Activated T-helper 2 cell treated with anti-CD3 and anti-CD28 coated beads, Interferon-gamma antibody, Interleukin-2, Interleukin-4, amounts not matched to agents 10 μg/mL and 5 μg/mL and 100 μg/mL, durations not matched to agents 14 hours and 24 hours and 36 hours (primary cell): ENCODE measurements around the gene TMEM156. TPM values are rescaled to one million over a fixed set of nuclear protein-coding genes. Genes with fewer than 3 reads are reported as not detected.

Source experiments
- DNase-seq: peaks from one replicate; pipeline ENCODE4 v3.0.0; 2021; ENCODE audit warnings: low spot score
- H3K27ac Mint-ChIP-seq: one replicate; pipeline ENCODE4 v1.8.0; 2021; ENCODE audit warnings: mixed read lengths
- H3K27me3 Mint-ChIP-seq: one replicate; pipeline ENCODE4 v1.8.0; 2021; ENCODE audit warnings: low read depth, mixed read lengths
- H3K36me3 Mint-ChIP-seq: one replicate; pipeline ENCODE4 v1.8.0; 2021; ENCODE audit warnings: low read depth, mixed read lengths
- H3K4me1 Mint-ChIP-seq: one replicate; pipeline ENCODE4 v1.8.0; 2021; ENCODE audit warnings: low read depth, mixed read lengths
- H3K4me3 Mint-ChIP-seq: one replicate; pipeline ENCODE4 v1.8.0; 2021; ENCODE audit warnings: low read depth, mild to moderate bottlenecking, moderate library complexity, mixed read lengths
- H3K9me3 Mint-ChIP-seq: one replicate; pipeline ENCODE4 v1.8.0; 2021; ENCODE audit warnings: mixed read lengths
- intact Hi-C: fragments of 100-400 bp; cut with micrococcal nuclease; formaldehyde crosslinking; loops from one replicate; pipeline ENCODE4 v1.15.1; 2023
- total RNA-seq: library from RNA; stranded (reverse); gene quantifications from 2 replicates; pipeline ENCODE4 v1.2.3, GENCODE V29; 2022

The TMEM156 gene
- total RNA-seq, 1 donor from 2014 or later = 17.8 TPM

DNA sequence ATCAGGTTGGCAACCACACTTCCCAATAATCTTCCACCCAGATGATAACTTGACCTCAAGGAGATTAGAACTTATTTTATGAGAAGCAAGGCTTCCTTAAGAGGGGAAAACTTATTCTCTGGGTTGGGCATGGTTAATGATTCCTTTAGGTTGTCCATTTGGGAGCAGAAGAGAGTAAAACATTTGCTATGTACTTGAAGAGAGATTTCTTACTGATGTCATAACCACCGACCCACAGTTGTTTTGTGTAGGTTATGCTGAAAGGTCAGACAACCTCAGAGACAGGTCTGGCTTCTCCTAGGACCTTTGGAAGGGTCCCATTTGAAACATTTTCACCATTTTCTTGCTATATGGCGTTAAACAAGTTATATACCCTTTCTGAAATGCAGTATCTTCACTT is 108.5 kb downstream of the TMEM156 start:
- intact Hi-C loops = no loop called here
- H3K36me3 Mint-ChIP-seq = no peaks in the 10 kb centered on the region
- peaks cover 2% of the 10 kb centered on the region for H3K27me3 Mint-ChIP-seq
- peaks cover 14% of the 10 kb centered on the region for H3K4me1 Mint-ChIP-seq
- H3K9me3 Mint-ChIP-seq = no peaks in the 10 kb centered on the region
- no peak for DNase-seq
- H3K27ac Mint-ChIP-seq = no peak overlapping the region
- H3K4me3 Mint-ChIP-seq = no peak overlapping the region

DNA sequence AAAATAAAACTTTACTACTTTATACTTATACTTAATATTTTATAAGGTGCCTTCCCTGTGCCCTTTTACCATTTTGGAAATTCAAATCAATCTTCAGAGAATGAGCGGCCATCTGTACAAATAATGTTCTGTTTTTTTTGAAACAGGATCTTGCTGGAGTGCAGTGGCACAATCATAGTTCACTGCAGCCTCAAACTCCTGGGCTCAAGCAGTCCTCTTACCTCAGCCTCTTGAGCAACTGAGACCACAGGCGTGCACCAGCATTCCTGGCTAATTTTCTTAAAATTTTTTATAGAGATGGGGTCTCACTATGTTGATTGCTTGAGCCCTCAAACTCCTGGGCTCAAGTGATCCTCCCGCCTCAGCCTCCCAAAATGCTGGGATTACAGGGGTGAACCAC is 111.1 kb downstream of the TMEM156 start:
- Mint-ChIP-seq H3K4me1 (peaks cover 14% of the 10 kb centered on the region), H3K27me3 (peaks cover 2% of the 10 kb centered on the region), H3K27ac (no peak overlapping the region), H3K36me3 (no peaks in the 10 kb centered on the region), H3K4me3 (no peak overlapping the region), H3K9me3 (peaks cover 2% of the 10 kb centered on the region)
- intact Hi-C loops = no loop called here
- no peak for DNase-seq

DNA sequence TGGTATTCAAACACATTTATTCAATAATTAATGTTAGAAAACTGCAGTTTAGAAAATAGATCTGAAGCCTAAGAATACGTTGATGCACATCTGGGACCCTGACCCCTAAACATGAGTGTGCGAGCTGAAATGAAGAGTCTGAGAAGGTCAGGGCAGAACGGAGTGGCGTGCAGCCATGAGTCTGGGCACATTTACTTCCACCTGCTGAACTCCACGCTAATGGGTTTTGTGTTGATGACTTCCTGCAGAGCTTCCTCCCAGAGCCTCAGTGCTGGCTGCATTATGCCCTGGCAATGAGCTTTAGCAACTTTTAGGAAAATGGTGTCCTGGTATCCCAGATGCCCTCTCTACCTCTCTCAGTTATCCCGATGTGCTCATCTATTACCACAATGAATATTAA is 111.5 kb downstream of the TMEM156 start:
- Mint-ChIP-seq H3K27ac (no peak overlapping the region), H3K9me3 (peaks cover 4% of the 10 kb centered on the region), H3K4me3 (no peak overlapping the region), H3K4me1 (peaks cover 12% of the 10 kb centered on the region), H3K36me3 (no peaks in the 10 kb centered on the region), H3K27me3 (peaks cover 2% of the 10 kb centered on the region)
- intact Hi-C loops = no loop called here
- no peak for DNase-seq

DNA sequence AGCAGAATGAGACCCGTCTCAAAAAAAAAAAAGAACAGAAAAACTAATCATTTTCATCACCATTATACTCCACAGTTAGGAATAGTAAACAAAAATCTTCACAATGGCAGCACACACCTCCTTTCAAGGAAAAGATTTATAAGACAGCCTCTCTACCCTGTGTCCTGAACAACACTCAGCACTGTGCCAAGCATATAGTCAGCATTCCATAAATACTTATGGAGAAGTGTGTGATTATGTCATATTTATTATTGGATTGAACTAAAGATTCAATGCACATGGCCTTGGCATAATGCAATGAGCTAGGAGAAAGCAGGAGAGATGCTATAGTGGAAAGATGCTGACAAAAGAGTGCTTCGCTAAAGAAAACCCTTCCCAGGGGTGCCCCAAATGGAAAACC is 112.0 kb downstream of the TMEM156 start:
- Mint-ChIP-seq H3K36me3 (no peaks in the 10 kb centered on the region), H3K27me3 (no peaks in the 10 kb centered on the region), H3K4me3 (no peak overlapping the region), H3K4me1 (peaks cover 15% of the 10 kb centered on the region), H3K27ac (no peak overlapping the region), H3K9me3 (peaks cover 4% of the 10 kb centered on the region)
- DNase-seq = no peak
- intact Hi-C loops = no loop called here

DNA sequence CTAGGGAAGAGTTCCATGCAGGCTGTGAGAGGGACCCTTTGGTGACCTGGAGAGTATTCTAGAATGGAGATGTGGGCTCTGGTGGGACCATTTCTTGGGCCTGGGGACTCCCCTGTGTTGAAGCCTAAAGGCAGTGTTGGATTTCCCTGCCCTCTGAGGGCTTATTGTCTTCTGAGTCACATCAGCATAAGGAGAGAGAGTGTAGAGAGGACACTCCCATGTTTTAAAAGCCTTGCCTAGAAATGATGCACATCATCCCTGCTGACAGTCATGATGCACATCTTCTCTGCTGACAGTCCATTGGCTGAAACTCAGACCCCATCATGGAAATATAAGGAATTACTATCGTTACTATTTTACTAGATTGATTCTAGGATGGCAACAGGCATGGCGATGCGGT is 112.7 kb downstream of the TMEM156 start:
- H3K4me1 Mint-ChIP-seq = peaks cover 22% of the 10 kb centered on the region
- H3K36me3 Mint-ChIP-seq = no peaks in the 10 kb centered on the region
- peaks cover 4% of the 10 kb centered on the region for H3K9me3 Mint-ChIP-seq
- DNase-seq = no peak
- intact Hi-C loops = no loop called here
- H3K4me3 Mint-ChIP-seq = no peak overlapping the region
- H3K27ac Mint-ChIP-seq = no peak overlapping the region
- no peaks in the 10 kb centered on the region for H3K27me3 Mint-ChIP-seq

DNA sequence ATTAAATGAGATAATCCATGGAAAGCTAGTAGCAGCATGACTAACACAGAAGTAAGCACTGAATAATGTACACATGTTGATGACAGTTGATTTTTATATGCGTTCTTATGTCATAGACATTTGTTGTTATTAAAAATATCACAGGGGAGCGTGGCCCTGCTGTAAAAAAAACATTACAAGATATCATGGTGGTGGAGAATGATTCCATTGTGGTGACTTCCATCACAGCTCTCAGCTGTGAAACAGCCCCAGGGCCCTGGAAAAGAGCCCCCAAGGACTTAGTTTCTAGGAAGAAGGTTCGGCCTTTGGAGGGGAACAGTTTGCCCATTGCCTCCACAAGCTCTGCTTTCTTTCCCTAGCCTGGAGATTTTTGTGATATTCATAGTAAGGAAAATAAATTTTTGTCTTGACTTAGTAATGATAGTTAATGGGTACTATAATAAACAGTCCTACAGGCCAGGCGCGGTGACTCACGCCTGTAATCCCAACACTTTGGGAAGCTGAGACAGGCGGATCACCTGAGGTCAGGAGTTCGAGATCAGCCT is 114.7 kb downstream of the TMEM156 start:
- no peak for DNase-seq
- Mint-ChIP-seq H3K27me3 (no peaks in the 10 kb centered on the region), H3K27ac (no peak overlapping the region), H3K4me3 (no peak overlapping the region), H3K4me1 (peaks cover 20% of the 10 kb centered on the region), H3K36me3 (no peaks in the 10 kb centered on the region), H3K9me3 (peaks cover 4% of the 10 kb centered on the region)
- intact Hi-C loops = no loop called here

Other genes starting within 250 kb of the TMEM156 start
- not detected in 2 replicates for gene TLR10, start 249.4 kb downstream of the TMEM156 start, total RNA-seq
- 0.34 and 0.67 TPM in 2 replicates for gene TLR1, start 227.6 kb downstream of the TMEM156 start, total RNA-seq
- gene TLR6, start 175.6 kb downstream of the TMEM156 start, total RNA-seq = 0.37 and 0.48 TPM in 2 replicates
- gene FAM114A1, start 164.6 kb downstream of the TMEM156 start, total RNA-seq = 0.14 and 0.67 TPM in 2 replicates
- gene KLHL5, start 29.8 kb upstream of the TMEM156 start, total RNA-seq = 30.1 and 32.2 TPM in 2 replicates
- 8.9 and 10.5 TPM in 2 replicates for gene WDR19, start 150.1 kb upstream of the TMEM156 start, total RNA-seq